ENCODE data around the gene SMC4. TPM values are rescaled to one million over a fixed set of nuclear protein-coding genes. Genes with fewer than 3 reads are reported as not detected.

Gene SMC4
- total and polyA plus RNA-seq, 2 of the 8 experiments (the other 6 are each of a cell fraction or from before 2014, with no cell fraction given) = 26.6 to 118 TPM

- TF ChIP-seq CHD7 (IDR thresholded peaks at IDR 0.05; ENCODE audit: insufficient replicate concordance, low read length) = no peak
Observed at GRCh38 chr3:160480931-160481330, 81.5 kb downstream of the SMC4 start (continued).
